ENCODE measurements around the gene ATL2. TPM values are rescaled to one million over a fixed set of nuclear protein-coding genes. Genes with fewer than 3 reads are reported as not detected.

Gene ATL2
- total and polyA plus RNA-seq, 2 experiments from 2014 or later = 28.0 to 72.4 TPM

DNA sequence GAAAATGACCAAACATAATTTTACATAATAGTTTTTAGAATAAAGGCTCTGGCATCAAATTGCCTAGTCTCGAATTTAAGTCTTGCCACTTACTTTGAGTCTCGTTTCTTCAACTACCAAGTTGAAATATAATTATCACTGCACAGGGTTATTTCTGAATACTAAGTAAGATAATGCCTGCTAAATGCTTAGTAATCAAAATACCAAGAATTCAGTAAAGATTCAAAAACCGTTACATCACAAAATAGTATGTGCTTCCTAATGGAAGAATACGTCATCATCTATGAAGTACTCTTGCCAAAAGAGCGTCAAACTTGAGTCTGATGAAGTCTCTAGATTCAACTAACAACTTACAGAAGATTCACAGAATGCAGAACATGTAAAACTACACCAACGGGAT lies 40.5 kb downstream of the ATL2 start:
- H3K36me3 ChIP-seq (replicated peaks; ENCODE audit: insufficient read depth, low read depth) = no peaks in the 10 kb centered on the region
- H3K4me3 ChIP-seq = no peak overlapping the region
- H3K9me3 ChIP-seq (ENCODE audit: low read depth) = no peaks in the 10 kb centered on the region
- H2AFZ ChIP-seq = no peak overlapping the region
- no peak overlapping the region for H3K4me2 ChIP-seq
- H4K20me1 ChIP-seq (ENCODE audit: insufficient read depth, poor library complexity, severe bottlenecking) = no peaks in the 10 kb centered on the region
- no peak for DNase-seq (ENCODE audit: low spot score)
- no peaks in the 10 kb centered on the region for H3K27me3 ChIP-seq
- peaks cover 27% of the 10 kb centered on the region for H3K79me2 ChIP-seq
- H3K9me2 ChIP-seq (replicated peaks; ENCODE audit: insufficient read depth) = no peaks in the 10 kb centered on the region
- WGBS (ENCODE audit: low lambda C conversion rate, missing lambda C conversion rate) = 96% methylated on average over 6 of the region's 6 CpGs
- H3K4me1 ChIP-seq (ENCODE audit: insufficient read depth) = no peaks in the 10 kb centered on the region
- no peak for TF ChIP-seq CTCF (IDR thresholded peaks at IDR 0.05; ENCODE audit: poor library complexity)
- TF ChIP-seq EZH2 (IDR thresholded peaks at IDR 0.05; ENCODE audit: borderline replicate concordance) = no peak
- TF ChIP-seq EZH2phosphoT487 (IDR thresholded peaks at IDR 0.05; ENCODE audit: low read depth, severe bottlenecking, unreplicated experiment) = no peak
- H3K27ac ChIP-seq = no peak overlapping the region

GRCh38 chr2:38330754-38331153 lies 46.3 kb downstream of the ATL2 start:
- Histone ChIP-seq H3K4me3 (no peak overlapping the region), H3K27ac (no peak overlapping the region), H4K20me1 (ENCODE audit: insufficient read depth, poor library complexity, severe bottlenecking) (no peaks in the 10 kb centered on the region), H3K27me3 (no peaks in the 10 kb centered on the region), H3K4me2 (no peak overlapping the region), H2AFZ (no peak overlapping the region), H3K9me2 (replicated peaks; ENCODE audit: insufficient read depth) (no peaks in the 10 kb centered on the region), H3K36me3 (replicated peaks; ENCODE audit: insufficient read depth, low read depth) (no peaks in the 10 kb centered on the region), H3K4me1 (ENCODE audit: insufficient read depth) (no peaks in the 10 kb centered on the region), H3K9me3 (ENCODE audit: low read depth) (peaks cover 7% of the 10 kb centered on the region), H3K79me2 (peaks cover 33% of the 10 kb centered on the region)
- WGBS (ENCODE audit: low lambda C conversion rate, missing lambda C conversion rate) = 99% methylated on average over 7 of the region's 7 CpGs
- no peak for TF ChIP-seq CTCF (IDR thresholded peaks at IDR 0.05; ENCODE audit: poor library complexity)
- TF ChIP-seq EZH2phosphoT487 (IDR thresholded peaks at IDR 0.05; ENCODE audit: low read depth, severe bottlenecking, unreplicated experiment) = no peak
- TF ChIP-seq EZH2 (IDR thresholded peaks at IDR 0.05; ENCODE audit: borderline replicate concordance) = no peak
- DNase-seq (ENCODE audit: low spot score) = no peak

GRCh38 chr2:38327580-38327979 lies 49.5 kb downstream of the ATL2 start:
- DNase-seq (ENCODE audit: low spot score) = no peak
- WGBS (ENCODE audit: low lambda C conversion rate, missing lambda C conversion rate) = 94% methylated on average over 9 of the region's 9 CpGs
- Histone ChIP-seq H3K4me1 (ENCODE audit: insufficient read depth) (no peaks in the 10 kb centered on the region), H3K79me2 (peaks cover 43% of the 10 kb centered on the region), H3K27ac (no peak overlapping the region), H3K9me2 (replicated peaks; ENCODE audit: insufficient read depth) (no peaks in the 10 kb centered on the region), H3K4me2 (no peak overlapping the region), H3K27me3 (no peaks in the 10 kb centered on the region), H3K4me3 (no peak overlapping the region), H4K20me1 (ENCODE audit: insufficient read depth, poor library complexity, severe bottlenecking) (no peaks in the 10 kb centered on the region), H3K36me3 (replicated peaks; ENCODE audit: insufficient read depth, low read depth) (no peaks in the 10 kb centered on the region), H3K9me3 (ENCODE audit: low read depth) (peaks cover 7% of the 10 kb centered on the region), H2AFZ (no peak overlapping the region)
- TF ChIP-seq EZH2 (IDR thresholded peaks at IDR 0.05; ENCODE audit: borderline replicate concordance) = no peak

GRCh38 chr2:38323623-38324022 lies 53.5 kb downstream of the ATL2 start:
- Histone ChIP-seq H2AFZ (no peak overlapping the region), H3K36me3 (replicated peaks; ENCODE audit: insufficient read depth, low read depth) (no peaks in the 10 kb centered on the region), H3K4me1 (ENCODE audit: insufficient read depth) (no peaks in the 10 kb centered on the region), H3K4me2 (no peak overlapping the region), H3K9me2 (replicated peaks; ENCODE audit: insufficient read depth) (no peaks in the 10 kb centered on the region), H3K9me3 (ENCODE audit: low read depth) (no peaks in the 10 kb centered on the region), H3K4me3 (no peak overlapping the region), H3K79me2 (peaks cover 58% of the 10 kb centered on the region), H4K20me1 (ENCODE audit: insufficient read depth, poor library complexity, severe bottlenecking) (no peaks in the 10 kb centered on the region), H3K27ac (no peak overlapping the region), H3K27me3 (no peaks in the 10 kb centered on the region)
- 93% methylated on average over 6 of the region's 6 CpGs for WGBS (ENCODE audit: low lambda C conversion rate, missing lambda C conversion rate)
- DNase-seq (ENCODE audit: low spot score) = no peak
- TF ChIP-seq EZH2 (IDR thresholded peaks at IDR 0.05; ENCODE audit: borderline replicate concordance) (no peak), CTCF (IDR thresholded peaks at IDR 0.05; ENCODE audit: poor library complexity) (no peak), EZH2phosphoT487 (IDR thresholded peaks at IDR 0.05; ENCODE audit: low read depth, severe bottlenecking, unreplicated experiment) (no peak)

All from hepatocyte (in vitro differentiated cells).